ENCODE results near the gene SLC12A4.
A peak's percentile ranks its signal among the peaks of the same experiment; 100 is the strongest.
"Not testable (repeated sequence)": the region's sequence is repeated elsewhere in the genome, so short reads cannot be mapped to it uniquely, and the experiment has no call there.

Gene SLC12A4

GRCh38 chr16:67987460-67988160, 19.2 kb upstream of the SLC12A4 start:
- DNase-seq (ENCODE audit: low spot score): no peak

GRCh38 chr16:67986949-67987348, 18.5 kb upstream of the SLC12A4 start:
- DNase-seq (ENCODE audit: low spot score): no peak

GRCh38 chr16:67982011-67982696, 13.7 kb upstream of the SLC12A4 start:
- DNase-seq (ENCODE audit: low spot score): no peak

GRCh38 chr16:67979955-67980678, 11.7 kb upstream of the SLC12A4 start, which contains the start of gene DPEP3:
TSS of gene DPEP3 (minus strand) at chr16:67980499. CDS start at chr16:67980380, 119 bp downstream.
- no peak for DNase-seq (ENCODE audit: low spot score)

- DNase-seq (ENCODE audit: low spot score): no peak
Observed at GRCh38 chr16:67977469-67978227, 9.2 kb upstream of the SLC12A4 start.

- DNase-seq (ENCODE audit: low spot score): no peak
Observed at GRCh38 chr16:67977005-67977404, 8.6 kb upstream of the SLC12A4 start.

GRCh38 chr16:67976205-67976604, 7.8 kb upstream of the SLC12A4 start:
- DNase-seq (ENCODE audit: low spot score): no peak

GRCh38 chr16:67975321-67976105, 7.1 kb upstream of the SLC12A4 start:
- no peak for DNase-seq (ENCODE audit: low spot score)

GRCh38 chr16:67972285-67972684, 3.8 kb upstream of the SLC12A4 start:
- DNase-seq (ENCODE audit: low spot score): not testable (repeated sequence)

- DNase-seq (ENCODE audit: low spot score): no peak
Observed at GRCh38 chr16:67971111-67971510, 2.7 kb upstream of the SLC12A4 start.

- DNase-seq (ENCODE audit: low spot score): no peak
Observed at GRCh38 chr16:67969254-67970039, 1.0 kb upstream of the SLC12A4 start.

- no peak for DNase-seq (ENCODE audit: low spot score)
Observed at GRCh38 chr16:67967958-67968399, 458 bp downstream of the SLC12A4 start.

GRCh38 chr16:67967183-67967957, 1.1 kb downstream of the SLC12A4 start:
- DNase-seq (ENCODE audit: low spot score): no peak

- DNase-seq (ENCODE audit: low spot score): peak; percentile 63
Observed at GRCh38 chr16:67966549-67967182, 1.8 kb downstream of the SLC12A4 start.

GRCh38 chr16:67965668-67966548, 2.5 kb downstream of the SLC12A4 start:
- DNase-seq (ENCODE audit: low spot score): peak; percentile 63

GRCh38 chr16:67964477-67965131, 3.8 kb downstream of the SLC12A4 start:
- DNase-seq (ENCODE audit: low spot score): no peak

- DNase-seq (ENCODE audit: low spot score): no peak
Observed at GRCh38 chr16:67963662-67964321, 4.6 kb downstream of the SLC12A4 start.

Data from SW480 (cell line).